ENCODE results near the gene CFAP157. TPM values are rescaled to one million over a fixed set of nuclear protein-coding genes. Genes with fewer than 3 reads are reported as not detected.
A peak's percentile ranks its signal among the peaks of the same experiment; 100 is the strongest.

Gene CFAP157
- total RNA-seq, 1 experiment from 2014 or later: not detected

GRCh38 chr9:127723013-127723412 is 16.2 kb downstream of the CFAP157 start:
- H3K4me3 Mint-ChIP-seq (ENCODE audit: unreplicated experiment): no peak overlapping the region
- no peaks in the 10 kb centered on the region for H3K9me3 Mint-ChIP-seq (ENCODE audit: unreplicated experiment)
- intact Hi-C loops (cut with micrococcal nuclease): loop anchor here (5.0 kb wide), 1 partner anchor 111 kb away; the partner anchor contains the start of gene STXBP1
- CTCF ChIA-PET: interaction anchor here (1.0 to 1.1 kb wide), 2 partner anchors 10 to 12 kb away, joined by 3 to 7 read pairs; partner anchors contain the start of gene TOR2A
- no peak for TF ChIP-seq CTCF (IDR thresholded peaks at IDR 0.05; ENCODE audit: unreplicated experiment)
- POLR2A ChIA-PET: no interaction called here
- BruUV-seq (replicated peaks): no TSS peak
- H3K27ac Mint-ChIP-seq (ENCODE audit: low read depth, unreplicated experiment): no peak overlapping the region
- H3K27me3 Mint-ChIP-seq (ENCODE audit: insufficient read depth, unreplicated experiment): no peaks in the 10 kb centered on the region
- H3K4me1 Mint-ChIP-seq (ENCODE audit: insufficient read depth, unreplicated experiment): peaks cover 27% of the 10 kb centered on the region
- no peaks in the 10 kb centered on the region for H3K36me3 Mint-ChIP-seq (ENCODE audit: insufficient read depth, unreplicated experiment)
- DNase-seq (ENCODE audit: unreplicated experiment): no peak

GRCh38 chr9:127723444-127723843 is 16.7 kb downstream of the CFAP157 start:
- Mint-ChIP-seq H3K27ac (ENCODE audit: low read depth, unreplicated experiment) (no peak overlapping the region), H3K27me3 (ENCODE audit: insufficient read depth, unreplicated experiment) (no peaks in the 10 kb centered on the region), H3K36me3 (ENCODE audit: insufficient read depth, unreplicated experiment) (no peaks in the 10 kb centered on the region), H3K9me3 (ENCODE audit: unreplicated experiment) (no peaks in the 10 kb centered on the region), H3K4me1 (ENCODE audit: insufficient read depth, unreplicated experiment) (peaks cover 27% of the 10 kb centered on the region), H3K4me3 (ENCODE audit: unreplicated experiment) (no peak overlapping the region)
- intact Hi-C loops (cut with micrococcal nuclease): loop anchor here (5.0 kb wide), 1 partner anchor 111 kb away; the partner anchor contains the start of gene STXBP1
- DNase-seq (ENCODE audit: unreplicated experiment): peak; percentile 75
- BruUV-seq (replicated peaks): no TSS peak
- ChIA-PET CTCF (interaction anchor here (1.0 to 1.1 kb wide), 2 partner anchors 9 to 12 kb away, joined by 3 to 7 read pairs; partner anchors contain the start of gene TOR2A), POLR2A (interaction anchor here (0.6 kb wide), 1 partner anchor 232 kb away, joined by 4 read pairs; no protein-coding TSS in a partner anchor)
- TF ChIP-seq CTCF (IDR thresholded peaks at IDR 0.05; ENCODE audit: unreplicated experiment): no peak

- Mint-ChIP-seq H3K4me1 (ENCODE audit: insufficient read depth, unreplicated experiment) (peaks cover 27% of the 10 kb centered on the region), H3K27ac (ENCODE audit: low read depth, unreplicated experiment) (no peak overlapping the region), H3K27me3 (ENCODE audit: insufficient read depth, unreplicated experiment) (no peaks in the 10 kb centered on the region), H3K4me3 (ENCODE audit: unreplicated experiment) (no peak overlapping the region), H3K36me3 (ENCODE audit: insufficient read depth, unreplicated experiment) (no peaks in the 10 kb centered on the region), H3K9me3 (ENCODE audit: unreplicated experiment) (no peaks in the 10 kb centered on the region)
- BruUV-seq (replicated peaks): no TSS peak
- POLR2A ChIA-PET: interaction anchor here (0.6 kb wide), 1 partner anchor 231 kb away, joined by 4 read pairs; no protein-coding TSS in a partner anchor
- intact Hi-C loops (cut with micrococcal nuclease): loop anchor here (5.0 kb wide), 1 partner anchor 112 kb away; the partner anchor contains the start of gene STXBP1
- TF ChIP-seq CTCF (IDR thresholded peaks at IDR 0.05; ENCODE audit: unreplicated experiment): no peak
- DNase-seq (ENCODE audit: unreplicated experiment): no peak
- CTCF ChIA-PET: interaction anchor here (0.6 to 3.3 kb wide), 3 partner anchors 11 to 135 kb away, joined by 6 to 12 read pairs (median 7); partner anchors contain the start of gene TOR2A
Measured at GRCh38 chr9:127724012-127724411, 17.2 kb downstream of the CFAP157 start.

GRCh38 chr9:127726871-127727270 is 20.1 kb downstream of the CFAP157 start:
- no TSS peak for BruUV-seq (replicated peaks)
- Mint-ChIP-seq H3K4me3 (ENCODE audit: unreplicated experiment) (no peak overlapping the region), H3K9me3 (ENCODE audit: unreplicated experiment) (no peaks in the 10 kb centered on the region), H3K4me1 (ENCODE audit: insufficient read depth, unreplicated experiment) (peaks cover 11% of the 10 kb centered on the region), H3K36me3 (ENCODE audit: insufficient read depth, unreplicated experiment) (peaks cover 6% of the 10 kb centered on the region), H3K27me3 (ENCODE audit: insufficient read depth, unreplicated experiment) (no peaks in the 10 kb centered on the region), H3K27ac (ENCODE audit: low read depth, unreplicated experiment) (no peak overlapping the region)
- ChIA-PET POLR2A (no interaction called here), CTCF (interaction anchor here (0.7 to 3.3 kb wide), 4 partner anchors 9 to 788 kb away, joined by 3 to 12 read pairs (median 4); partner anchors contain the start of gene TOR2A)
- TF ChIP-seq CTCF (IDR thresholded peaks at IDR 0.05; ENCODE audit: unreplicated experiment): no peak
- intact Hi-C loops (cut with micrococcal nuclease): no loop called here
- DNase-seq (ENCODE audit: unreplicated experiment): no peak
